Activated CD8-positive, alpha-beta memory T cell treated with anti-CD3 and anti-CD28 coated beads for 48 hours (primary cell): ENCODE measurements around the gene LRMDA.

Experiments used
- DNase-seq, 3 experiments: peaks; one replicate each; pipeline ENCODE4 v3.0.0-alpha.2; 2020; ENCODE audit warnings: low read depth in 2 of 3, low spot score in 2 of 3

Gene LRMDA

DNA sequence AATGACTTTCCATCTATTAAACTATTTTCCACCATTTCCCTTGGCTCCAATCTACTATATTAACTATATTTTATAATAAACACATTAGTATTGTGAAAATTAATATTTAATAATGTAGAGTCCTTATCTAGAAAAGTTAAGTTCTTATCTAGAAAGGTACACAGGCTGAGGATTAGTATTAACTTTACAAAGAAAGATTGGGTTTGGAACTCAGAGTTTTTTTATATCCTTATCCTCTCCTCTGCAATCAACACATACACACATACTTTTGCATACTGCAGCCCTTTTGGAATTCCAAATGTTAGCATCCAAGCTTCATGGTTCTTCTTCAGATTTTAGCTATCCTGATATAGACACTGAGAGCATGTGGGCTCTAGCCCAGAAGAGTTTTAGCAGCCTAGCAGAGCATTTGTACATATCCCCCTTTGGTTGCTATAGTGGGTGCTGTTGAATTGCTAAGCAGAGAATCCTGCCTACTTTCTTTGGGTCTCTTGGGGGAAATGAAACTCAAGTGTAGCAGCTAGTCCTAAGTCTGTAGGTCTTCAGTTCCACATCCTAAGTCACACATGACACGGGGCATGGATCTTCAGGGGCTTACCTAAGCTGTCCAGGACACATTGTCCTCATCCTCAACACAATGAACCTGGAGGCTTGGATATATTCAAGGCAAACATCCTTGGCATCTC, 874.6 kb downstream of the LRMDA start:
- DNase-seq: no peak

DNA sequence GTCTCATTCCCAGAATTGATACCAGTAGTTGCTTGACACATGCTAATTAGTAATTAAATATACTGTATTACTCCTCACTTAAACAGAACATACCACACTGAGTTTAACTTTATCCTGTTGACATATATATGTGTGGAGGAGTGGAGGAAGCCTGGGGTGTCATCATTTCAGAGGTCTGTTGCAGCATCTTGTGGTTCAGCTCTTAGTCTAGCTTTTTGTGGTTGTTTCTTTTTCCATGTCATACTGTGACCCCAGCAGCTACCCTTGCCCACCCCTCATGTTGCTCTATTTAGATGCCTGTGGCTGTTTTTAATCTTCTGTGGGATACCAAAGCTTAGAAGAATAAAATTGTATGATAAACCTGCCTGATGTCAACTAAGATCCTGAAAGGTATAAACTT, 875.4 kb downstream of the LRMDA start:
- no peak for DNase-seq

DNA sequence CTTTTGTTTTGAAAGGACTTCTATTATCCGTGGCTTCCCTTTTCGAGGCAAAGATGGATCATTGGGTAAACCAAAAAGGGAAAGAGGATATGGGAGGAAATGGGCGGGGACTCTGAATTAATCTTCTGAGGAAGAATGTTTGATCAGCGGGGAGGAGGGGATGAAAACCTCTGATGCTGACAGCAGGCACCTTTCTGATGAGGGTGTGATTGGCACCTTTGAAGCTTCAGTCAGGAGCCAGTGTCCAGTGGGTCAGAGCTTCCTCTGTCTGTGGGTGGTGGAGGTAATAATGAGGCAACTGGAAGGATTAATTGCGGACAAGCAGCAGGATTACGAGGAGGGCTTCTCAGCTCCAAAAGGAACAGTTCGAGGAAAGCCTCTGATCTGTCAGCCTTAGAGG, 877.6 kb downstream of the LRMDA start:
- DNase-seq: no peak

DNA sequence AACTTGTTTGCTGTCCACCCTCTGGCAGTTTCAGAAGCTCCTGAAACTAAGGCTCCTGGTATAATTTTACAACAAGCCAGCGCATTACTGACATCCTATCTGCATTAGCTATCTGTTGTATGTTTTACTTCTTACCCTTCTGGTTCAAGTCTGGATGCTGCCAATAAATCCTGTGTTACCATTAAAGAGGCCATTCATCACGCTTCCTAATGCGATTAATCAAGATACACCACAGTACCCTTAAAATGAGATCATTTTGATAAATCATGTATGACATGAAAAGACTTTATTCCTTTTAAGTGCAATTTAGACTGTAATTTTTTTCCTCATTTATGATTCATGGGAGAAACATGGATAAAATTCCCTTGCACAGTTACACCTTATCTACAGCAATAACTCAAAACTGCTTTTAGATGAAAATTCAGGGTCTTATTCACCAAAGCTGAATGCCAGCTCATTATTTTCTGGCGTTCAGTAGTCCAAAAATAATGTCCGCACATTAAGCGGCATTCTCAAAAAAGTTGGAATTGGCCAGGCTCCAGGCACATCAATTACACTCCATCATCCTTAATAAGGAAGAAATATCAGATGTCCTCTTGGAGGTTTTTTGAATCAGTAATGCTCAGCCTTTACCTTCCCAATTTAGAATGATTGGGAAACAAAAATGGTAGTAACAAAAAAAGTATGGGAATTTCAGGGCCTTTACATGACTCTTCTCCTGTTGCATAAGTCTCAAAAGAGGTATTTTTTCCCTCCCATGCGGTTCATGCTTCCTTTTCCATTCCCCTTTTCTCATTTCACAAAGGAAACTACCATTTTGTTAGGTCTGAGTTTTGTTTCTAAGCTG, 878.5 kb downstream of the LRMDA start:
- DNase-seq: no peak

DNA sequence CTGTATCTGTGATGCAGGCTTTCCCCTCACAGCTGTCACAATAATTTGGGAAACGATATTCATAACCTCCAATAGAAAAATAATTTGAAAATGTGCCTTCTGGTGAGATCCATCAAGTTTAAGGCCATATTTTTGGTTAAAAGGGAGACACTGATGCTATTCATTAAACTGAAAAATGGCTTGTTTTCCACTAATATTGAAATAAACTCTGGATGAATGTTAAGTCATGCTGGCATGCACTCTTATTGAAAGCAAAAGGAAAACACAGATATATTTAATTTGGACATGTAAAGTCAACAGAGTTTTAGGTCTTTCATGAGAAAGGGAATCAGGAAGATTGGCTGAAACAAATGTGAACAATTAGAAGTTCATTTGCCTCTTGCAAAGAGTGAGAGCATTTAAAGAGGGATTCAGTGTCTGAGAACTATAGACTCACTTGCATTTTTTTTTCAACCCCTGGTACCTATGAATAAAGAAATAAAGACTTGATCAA, 879.2 kb downstream of the LRMDA start:
- no peak for DNase-seq

DNA sequence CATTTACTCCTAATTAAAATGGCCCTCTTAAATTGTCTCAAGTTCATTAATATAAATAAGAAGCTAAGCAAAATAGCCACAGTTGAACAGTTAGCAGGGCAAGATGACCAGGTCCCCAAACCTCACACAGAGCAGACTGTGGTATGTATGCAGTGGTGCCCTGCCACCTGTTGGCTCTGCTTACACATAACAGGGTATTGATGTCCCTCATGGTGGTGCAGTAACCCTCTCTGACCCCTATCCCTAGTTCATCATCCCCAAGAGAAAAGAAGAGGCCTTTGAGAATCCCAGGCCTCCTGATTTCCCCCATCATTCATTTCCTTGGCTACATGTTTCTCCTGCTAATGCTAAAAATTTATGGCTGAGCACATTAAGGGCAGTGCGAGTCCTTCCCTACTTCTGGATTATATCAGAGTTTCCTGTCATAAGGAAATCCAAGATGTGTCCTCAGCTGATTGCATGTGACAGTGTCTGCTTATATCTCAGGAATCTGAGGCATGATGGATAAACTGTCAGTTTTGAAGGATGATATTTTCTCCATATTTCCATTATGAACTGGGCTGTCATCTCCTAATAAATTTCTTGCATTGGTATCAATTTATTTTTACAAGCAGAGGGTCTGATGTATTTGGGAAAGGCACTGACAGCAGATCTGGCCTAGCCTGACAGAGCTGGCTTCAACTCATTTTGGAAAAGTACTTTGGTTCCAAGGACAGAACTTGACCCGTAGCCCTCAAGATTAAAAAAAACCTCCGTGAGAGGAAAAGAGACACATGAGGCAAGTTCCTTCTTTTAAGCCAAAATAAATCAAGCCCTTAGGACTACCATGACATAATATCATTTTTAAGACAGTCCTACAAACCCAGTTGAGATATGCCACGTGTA, 880.6 kb downstream of the LRMDA start:
- DNase-seq: no peak

DNA sequence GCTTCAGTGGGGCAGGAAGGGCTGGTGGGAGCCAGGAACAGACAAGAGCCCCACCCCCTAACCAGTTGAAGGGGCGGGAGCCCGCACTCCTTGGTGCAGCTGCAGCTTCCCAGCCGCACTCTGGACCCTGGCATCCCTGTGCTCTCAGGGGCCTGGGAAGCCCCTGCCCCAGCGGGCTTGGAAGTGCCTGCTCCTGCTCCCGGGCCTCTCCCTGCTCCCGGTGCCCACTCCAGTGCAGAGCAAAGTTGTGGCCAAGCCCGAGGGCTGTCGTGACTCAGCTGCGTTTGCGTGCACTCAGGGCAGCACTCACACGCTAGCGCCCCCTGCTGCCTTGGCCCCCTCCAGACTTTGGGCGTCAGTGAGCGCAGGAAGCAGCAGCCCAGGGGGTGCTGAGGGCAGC, 883.8 kb downstream of the LRMDA start:
- DNase-seq: no peak

DNA sequence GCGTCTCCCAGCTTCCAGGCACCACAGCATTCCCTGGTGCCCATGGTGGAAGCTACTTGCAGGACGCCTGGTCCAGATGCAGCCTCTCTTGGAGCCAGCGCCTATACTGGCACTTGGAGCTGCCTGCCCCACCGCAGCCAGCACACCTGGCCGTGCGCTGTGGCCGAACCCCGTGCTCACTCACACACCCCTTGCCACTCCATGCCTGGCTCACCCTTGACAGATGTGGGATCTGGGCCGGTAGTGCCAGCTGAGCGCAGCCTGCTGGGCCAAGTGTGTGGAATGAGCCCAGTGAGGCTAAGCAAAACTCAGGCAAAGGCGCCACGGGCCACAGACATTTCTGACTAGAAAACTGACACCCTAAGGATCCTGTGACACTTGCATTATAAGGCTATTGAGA, 884.8 kb downstream of the LRMDA start:
- DNase-seq: no peak

DNA sequence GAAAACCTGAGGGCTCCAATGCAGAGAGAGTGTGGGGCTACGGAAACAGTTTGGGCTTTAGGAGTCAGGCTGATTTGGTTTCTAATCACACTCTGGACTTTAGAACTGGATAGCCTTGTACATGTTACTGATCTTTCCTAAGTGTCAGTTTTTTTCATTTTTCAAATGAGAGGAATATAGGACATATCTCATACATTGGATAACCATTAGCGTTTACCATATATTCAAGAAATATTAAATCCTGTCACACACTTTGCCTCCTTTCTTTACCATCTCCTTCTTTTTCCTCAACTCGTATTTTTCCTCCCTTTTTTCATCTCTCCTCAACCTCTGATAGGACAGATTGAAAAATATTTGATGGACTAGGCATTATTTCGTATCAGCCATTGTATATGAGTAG, 885.7 kb downstream of the LRMDA start:
- DNase-seq: no peak

DNA sequence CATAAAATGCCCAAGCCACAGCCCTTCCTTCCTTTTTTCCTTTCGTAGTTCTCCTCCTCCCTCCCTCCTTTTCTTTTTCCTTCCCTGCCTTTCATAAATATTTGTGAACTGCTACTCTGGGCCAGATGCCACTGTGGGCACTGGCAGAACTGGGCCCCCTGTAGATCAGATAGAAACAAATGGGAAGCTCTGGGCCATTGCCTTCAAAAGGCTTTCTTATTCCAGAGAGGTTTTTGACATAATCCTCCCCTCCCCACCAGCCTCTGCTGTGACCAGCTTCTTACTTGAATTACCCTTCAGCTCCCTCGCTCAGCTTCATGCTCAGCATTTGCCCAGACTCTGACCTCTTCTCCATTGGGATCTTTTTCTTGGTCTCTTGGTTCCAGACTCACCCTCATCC, 886.8 kb downstream of the LRMDA start:
- DNase-seq: no peak

DNA sequence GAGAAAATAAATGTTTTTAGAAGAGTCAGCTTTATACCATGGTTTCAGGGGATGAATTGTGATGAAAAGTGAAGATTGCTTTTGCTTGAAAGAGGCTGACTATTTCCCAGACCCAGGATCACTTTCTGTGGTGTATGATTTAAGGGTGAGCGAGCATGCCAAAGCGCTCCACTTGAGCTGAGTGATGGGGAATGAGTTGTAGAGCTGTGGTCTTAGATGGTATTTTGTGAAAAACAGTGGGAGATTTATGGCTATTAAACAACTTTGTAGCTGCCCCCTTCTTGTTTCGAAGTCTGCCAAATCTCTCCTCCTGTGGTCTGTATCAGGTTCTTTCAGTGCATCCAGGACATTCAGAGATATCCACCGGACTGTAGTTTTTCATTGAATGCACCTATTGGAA, 888.2 kb downstream of the LRMDA start:
- DNase-seq: no peak

DNA sequence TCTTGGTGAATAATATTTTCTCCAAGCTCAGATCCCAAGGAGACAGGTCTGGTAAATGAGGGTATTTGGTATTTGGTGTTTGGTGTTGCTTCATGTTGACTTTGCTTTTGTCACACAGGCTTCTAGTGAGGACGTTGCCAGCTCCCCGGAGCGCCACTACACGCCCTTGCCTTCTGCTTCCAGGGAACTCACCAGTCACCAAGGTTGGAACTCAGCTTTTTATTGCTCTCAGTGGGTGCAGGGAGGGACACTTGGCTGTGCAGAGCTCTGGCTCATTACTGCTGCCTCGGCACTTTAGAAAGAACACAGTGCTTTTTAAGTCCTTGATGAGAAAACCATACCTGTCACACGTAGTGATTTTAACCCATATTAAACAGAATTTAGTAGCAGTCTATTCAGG, 892.9 kb downstream of the LRMDA start:
- DNase-seq: no peak

DNA sequence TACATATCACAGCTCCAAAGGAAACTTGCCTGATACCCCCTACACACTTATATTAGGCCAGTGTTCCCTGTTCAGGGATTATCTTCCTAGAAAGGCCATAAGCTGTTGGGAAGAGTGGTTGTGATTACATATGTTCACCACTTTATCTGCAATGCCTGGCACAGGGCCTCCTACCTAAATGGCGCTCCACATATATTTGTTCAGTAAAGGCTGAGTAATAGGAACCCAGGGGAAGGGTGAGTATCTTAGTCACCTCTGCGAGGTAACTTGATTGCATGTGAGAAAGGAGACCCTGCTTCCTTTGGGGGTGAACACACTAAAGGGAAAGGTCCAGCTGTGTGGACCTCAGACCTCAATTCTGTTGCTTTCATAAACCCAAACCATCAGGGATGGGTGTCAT, 896.0 kb downstream of the LRMDA start:
- no peak for DNase-seq

DNA sequence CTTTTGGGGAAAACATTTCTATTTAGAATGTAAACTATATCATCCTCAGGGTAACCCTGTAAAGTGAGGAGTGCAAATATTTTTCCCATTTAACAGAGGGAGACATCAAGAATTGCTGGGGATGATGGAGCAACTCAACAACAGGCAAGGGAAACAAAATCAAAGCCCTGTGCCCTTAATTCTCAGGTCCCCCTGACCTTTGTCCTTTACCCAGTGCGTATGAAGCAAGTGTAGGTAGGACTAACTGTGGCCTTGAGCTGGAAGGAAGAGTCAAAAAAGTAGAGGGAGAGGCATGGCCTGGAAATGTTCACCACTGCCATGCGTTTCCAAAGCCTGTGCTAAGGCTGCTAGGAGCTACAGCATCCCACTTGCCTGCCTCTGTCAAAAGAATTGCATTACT, 896.9 kb downstream of the LRMDA start:
- no peak for DNase-seq

DNA sequence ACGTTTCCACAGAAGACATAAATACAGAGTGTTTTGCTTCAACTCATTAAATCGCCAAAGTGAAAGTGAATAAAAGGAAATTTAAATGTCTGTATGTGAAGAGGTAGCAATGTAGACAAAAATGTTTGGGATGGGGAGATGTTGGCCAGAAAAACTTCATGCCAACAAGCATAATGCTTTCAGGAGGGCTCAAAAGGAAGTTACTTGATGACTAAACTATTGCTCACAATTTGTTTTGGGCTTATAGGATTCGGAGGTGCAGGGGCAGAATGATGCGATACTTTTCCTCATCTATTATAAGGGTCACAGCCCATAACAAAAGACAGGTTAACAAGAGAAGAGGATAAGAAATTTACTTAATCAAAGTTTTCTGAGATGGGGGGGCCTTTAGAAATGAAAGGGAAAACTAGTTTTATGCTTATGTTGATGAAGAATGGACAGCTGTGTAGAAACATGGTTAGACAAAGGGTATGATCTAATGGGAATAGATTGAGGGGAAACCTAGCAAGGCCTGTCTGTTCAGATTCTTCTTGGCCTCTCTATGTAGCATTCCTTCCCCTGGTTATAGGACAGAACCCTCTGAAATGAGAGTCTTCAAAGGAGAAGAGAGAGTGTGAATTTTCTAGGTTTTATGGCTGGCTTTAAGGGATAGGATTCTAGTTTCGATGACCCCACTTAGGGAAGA, 898.6 kb downstream of the LRMDA start:
- DNase-seq: no peak

DNA sequence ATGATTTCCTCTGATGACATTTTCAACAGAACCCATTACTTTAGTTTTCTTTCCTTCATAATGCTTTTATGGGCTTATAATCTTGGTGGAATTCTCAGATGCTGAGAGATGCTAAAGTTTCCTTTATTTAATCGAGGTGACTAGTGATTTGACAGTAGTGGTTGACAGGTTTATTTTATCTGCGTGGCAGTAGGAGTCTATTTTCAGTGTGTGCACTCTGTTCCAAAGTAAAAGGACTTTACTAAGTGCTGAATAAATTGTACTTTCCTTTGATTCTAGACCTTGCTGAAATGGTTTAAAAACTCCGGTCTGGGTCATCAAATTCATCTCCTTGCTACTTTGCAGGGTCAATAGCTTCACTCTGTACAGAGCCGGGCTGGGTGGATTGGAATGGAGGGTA, 900.3 kb downstream of the LRMDA start:
- no peak for DNase-seq

DNA sequence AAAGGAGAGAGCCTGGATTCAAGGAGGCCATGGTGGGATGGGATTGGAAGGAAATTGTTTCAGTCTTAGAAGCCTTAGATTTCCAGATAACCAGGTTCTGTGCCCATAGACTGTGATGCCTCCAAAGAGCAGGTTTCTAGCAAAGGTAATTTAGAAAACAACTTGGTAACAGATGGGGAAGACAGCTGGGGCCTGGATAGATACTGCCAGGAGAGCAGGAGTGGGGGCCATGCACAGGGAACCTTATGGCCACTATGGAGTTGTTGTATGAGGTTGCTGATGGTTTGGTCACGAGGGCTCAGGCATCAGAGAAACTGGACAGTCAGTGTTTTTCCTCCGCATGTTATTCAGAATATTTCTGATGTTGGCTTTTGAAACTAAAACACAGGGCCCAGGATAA, 901.9 kb downstream of the LRMDA start:
- DNase-seq: no peak

DNA sequence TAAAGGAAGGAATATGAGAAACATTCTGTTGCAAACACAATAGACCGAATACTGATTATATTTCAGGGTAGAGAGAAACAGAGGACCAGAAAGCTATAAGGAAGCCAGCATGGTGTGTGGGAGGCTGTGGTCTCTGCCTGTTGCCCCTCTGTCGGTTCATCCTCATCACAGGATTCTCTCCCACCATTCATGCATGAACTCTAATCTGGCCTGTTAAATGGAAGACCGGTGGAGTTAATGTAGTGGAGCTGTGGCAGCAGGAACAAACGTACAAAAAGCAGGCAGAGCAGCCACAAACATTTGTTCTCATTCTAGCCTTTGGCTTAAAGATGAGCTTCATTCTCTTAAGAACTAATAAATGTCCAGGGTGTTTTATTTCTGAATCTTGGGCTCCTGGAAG, 902.4 kb downstream of the LRMDA start:
- DNase-seq: no peak

DNA sequence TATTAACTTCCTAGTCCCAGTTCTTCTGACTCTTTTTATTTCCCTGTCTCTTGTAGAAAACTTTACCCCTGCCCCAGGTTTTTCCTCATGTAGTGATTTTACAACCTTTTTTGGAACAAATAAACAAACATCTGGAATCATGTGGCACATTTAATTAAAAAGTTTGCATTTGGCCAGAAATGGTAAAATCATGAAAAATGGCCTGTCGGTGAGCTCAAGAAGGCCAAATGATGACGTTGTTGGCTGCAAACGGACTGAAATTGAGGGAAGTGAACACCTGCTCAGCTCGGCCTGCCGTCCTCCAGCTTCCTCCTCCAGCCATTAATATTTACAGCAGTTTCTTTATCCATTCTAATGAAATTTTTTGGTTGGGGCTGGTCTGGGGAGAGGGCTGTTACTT, 902.8 kb downstream of the LRMDA start:
- no peak for DNase-seq

DNA sequence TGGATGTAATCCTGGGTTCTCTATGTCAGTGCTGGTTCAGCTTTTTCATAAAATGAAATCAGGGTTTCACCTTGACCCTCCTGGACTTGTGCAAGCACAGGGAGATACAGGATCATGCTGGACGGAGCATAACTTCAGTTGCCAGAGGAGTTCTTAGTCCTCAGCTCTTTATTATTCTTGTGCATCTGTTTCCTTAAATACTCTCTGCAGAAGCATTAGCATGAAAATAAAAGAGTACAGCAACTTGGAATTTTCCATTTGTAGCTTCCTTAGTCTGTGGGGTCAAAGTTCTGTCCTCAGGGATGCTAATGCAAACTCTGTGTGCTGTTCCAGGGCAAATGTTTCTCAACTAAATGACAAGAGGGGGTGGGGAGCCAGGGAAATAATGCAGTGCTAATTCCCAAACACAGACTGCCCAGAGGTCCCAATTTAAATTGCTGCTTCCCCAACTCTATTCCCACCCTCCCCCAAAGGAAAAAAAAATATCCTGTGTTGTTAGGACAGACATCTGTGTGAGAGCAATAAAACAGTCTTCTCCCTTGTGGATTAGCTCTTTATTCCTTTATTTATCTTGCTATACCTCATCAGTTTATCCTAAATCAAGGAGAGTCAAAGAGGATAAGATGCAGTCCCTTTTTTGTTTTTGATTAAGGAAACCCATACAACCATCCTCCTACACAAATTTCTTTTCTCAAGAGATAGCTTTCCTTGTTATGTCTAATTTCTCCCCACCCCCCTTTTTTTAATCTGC, 905.0 kb downstream of the LRMDA start:
- no peak for DNase-seq
